ENCODE measurements around the gene TECPR2.

The TECPR2 gene

DNA sequence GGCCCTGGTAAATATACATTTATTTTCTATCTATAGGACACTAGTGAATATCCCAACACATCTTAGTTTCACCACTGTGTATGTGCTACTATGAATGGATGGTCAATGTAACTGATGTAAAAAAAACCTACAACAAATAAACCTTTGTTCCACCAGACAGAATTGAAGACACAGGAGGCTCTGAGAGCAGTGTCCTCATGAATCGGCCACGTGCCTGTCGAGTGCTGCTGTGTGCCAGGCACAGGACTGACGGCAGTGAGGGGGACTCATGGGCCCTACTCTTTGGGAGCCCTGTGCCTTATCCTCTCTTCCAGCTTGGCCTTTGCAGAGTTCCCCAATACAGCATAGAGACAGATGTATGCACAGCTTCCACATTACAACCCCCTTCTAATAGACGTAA, 18.3 kb upstream of the TECPR2 start:
- no peak for DNase-seq (ENCODE audit: low read depth in 1 of 2, low spot score in 1 of 2)
- TF ChIP-seq, protein P1, sequence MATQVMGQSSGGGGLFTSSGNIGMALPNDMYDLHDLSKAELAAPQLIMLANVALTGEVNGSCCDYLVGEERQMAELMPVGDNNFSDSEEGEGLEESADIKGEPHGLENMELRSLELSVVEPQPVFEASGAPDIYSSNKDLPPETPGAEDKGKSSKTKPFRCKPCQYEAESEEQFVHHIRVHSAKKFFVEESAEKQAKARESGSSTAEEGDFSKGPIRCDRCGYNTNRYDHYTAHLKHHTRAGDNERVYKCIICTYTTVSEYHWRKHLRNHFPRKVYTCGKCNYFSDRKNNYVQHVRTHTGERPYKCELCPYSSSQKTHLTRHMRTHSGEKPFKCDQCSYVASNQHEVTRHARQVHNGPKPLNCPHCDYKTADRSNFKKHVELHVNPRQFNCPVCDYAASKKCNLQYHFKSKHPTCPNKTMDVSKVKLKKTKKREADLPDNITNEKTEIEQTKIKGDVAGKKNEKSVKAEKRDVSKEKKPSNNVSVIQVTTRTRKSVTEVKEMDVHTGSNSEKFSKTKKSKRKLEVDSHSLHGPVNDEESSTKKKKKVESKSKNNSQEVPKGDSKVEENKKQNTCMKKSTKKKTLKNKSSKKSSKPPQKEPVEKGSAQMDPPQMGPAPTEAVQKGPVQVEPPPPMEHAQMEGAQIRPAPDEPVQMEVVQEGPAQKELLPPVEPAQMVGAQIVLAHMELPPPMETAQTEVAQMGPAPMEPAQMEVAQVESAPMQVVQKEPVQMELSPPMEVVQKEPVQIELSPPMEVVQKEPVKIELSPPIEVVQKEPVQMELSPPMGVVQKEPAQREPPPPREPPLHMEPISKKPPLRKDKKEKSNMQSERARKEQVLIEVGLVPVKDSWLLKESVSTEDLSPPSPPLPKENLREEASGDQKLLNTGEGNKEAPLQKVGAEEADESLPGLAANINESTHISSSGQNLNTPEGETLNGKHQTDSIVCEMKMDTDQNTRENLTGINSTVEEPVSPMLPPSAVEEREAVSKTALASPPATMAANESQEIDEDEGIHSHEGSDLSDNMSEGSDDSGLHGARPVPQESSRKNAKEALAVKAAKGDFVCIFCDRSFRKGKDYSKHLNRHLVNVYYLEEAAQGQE (IDR thresholded peaks at IDR 0.05; ENCODE audit: insufficient replicate concordance, low read depth), result no peak
- TF ChIP-seq GABPA (IDR thresholded peaks at IDR 0.05; ENCODE audit: low read depth) (no peak), POLR2AphosphoS5 (IDR thresholded peaks at IDR 0.05; ENCODE audit: low read depth) (no peak), SPI1 (IDR thresholded peaks at IDR 0.05; ENCODE audit: borderline replicate concordance, low read depth) (no peak), CTCF (IDR thresholded peaks at IDR 0.05; ENCODE audit: insufficient read depth, low read length) (no peak)
- Histone ChIP-seq H3K27me3 (ENCODE audit: insufficient read depth, poor library complexity, severe bottlenecking) (no peaks in the 10 kb centered on the region), H3K4me3 (replicated peaks; ENCODE audit: insufficient read depth, low read length) (no peak overlapping the region), H3K27ac (replicated peaks) (no peak overlapping the region)

- no peak for DNase-seq (ENCODE audit: low read depth in 1 of 2, low spot score in 1 of 2)
- no peak for TF ChIP-seq SPI1 (IDR thresholded peaks at IDR 0.05; ENCODE audit: borderline replicate concordance, low read depth)
- TF ChIP-seq GABPA (IDR thresholded peaks at IDR 0.05; ENCODE audit: low read depth), result no peak
- TF ChIP-seq, protein P1 (IDR thresholded peaks at IDR 0.05; ENCODE audit: insufficient replicate concordance, low read depth), result no peak
- no peak for TF ChIP-seq CTCF (IDR thresholded peaks at IDR 0.05; ENCODE audit: insufficient read depth, low read length)
- TF ChIP-seq POLR2AphosphoS5 (IDR thresholded peaks at IDR 0.05; ENCODE audit: low read depth), result no peak
- no peak overlapping the region for H3K4me3 ChIP-seq (replicated peaks; ENCODE audit: insufficient read depth, low read length)
- H3K27ac ChIP-seq (replicated peaks), result no peak overlapping the region
- H3K27me3 ChIP-seq (ENCODE audit: insufficient read depth, poor library complexity, severe bottlenecking), result no peaks in the 10 kb centered on the region
These were observed 17.5 kb upstream of the TECPR2 start for GRCh38 chr14:102345232-102345631.

- no peak for TF ChIP-seq SPI1 (IDR thresholded peaks at IDR 0.05; ENCODE audit: borderline replicate concordance, low read depth)
- no peak for DNase-seq (ENCODE audit: low read depth in 1 of 2, low spot score in 1 of 2)
- Histone ChIP-seq H3K27ac (replicated peaks) (no peak overlapping the region), H3K4me3 (replicated peaks; ENCODE audit: insufficient read depth, low read length) (no peak overlapping the region), H3K27me3 (ENCODE audit: insufficient read depth, poor library complexity, severe bottlenecking) (no peaks in the 10 kb centered on the region)
These were observed 16.1 kb upstream of the TECPR2 start for GRCh38 chr14:102346645-102347044.

DNA sequence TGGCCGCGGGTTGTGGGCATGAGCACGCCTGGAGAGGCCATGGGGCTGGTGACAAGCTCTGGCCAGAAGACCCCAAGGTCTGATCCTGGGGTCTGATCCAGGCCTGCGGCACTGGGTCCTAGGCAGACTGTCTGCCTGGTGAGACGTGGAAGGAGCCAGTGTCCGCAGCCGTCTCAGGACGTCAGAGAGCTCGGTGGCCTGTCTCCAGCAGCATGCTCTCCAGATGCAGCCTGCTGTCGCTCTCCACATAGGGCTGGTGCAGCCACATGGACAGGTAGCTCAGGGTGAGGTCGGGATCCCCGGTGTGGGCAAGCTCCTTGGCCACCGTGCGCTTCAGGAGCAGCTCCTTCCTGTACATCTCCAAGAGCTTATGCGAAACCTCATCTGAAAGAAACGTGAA, 14.4 kb upstream of the TECPR2 start:
- DNase-seq (ENCODE audit: low read depth in 1 of 2, low spot score in 1 of 2), result no peak
- Histone ChIP-seq H3K27me3 (ENCODE audit: insufficient read depth, poor library complexity, severe bottlenecking) (no peaks in the 10 kb centered on the region), H3K27ac (replicated peaks) (no peak overlapping the region), H3K4me3 (replicated peaks; ENCODE audit: insufficient read depth, low read length) (no peak overlapping the region)
- TF ChIP-seq SPI1 (IDR thresholded peaks at IDR 0.05; ENCODE audit: borderline replicate concordance, low read depth) (no peak), CTCF (IDR thresholded peaks at IDR 0.05; ENCODE audit: insufficient read depth, low read length) (no peak), GABPA (IDR thresholded peaks at IDR 0.05; ENCODE audit: low read depth) (no peak), POLR2AphosphoS5 (IDR thresholded peaks at IDR 0.05; ENCODE audit: low read depth) (no peak)
- TF ChIP-seq, protein P1 (IDR thresholded peaks at IDR 0.05; ENCODE audit: insufficient replicate concordance, low read depth), result no peak
